GM10847 (cell line): ENCODE data around the gene C2orf15.

Experiments used
- POLR2A ChIP-seq: IDR thresholded peaks from 2 replicates; pipeline ENCODE4 v1.6.1; 2011; ENCODE audit not compliant: insufficient read length; ENCODE audit errors: extremely low read depth

C2orf15 gene

DNA sequence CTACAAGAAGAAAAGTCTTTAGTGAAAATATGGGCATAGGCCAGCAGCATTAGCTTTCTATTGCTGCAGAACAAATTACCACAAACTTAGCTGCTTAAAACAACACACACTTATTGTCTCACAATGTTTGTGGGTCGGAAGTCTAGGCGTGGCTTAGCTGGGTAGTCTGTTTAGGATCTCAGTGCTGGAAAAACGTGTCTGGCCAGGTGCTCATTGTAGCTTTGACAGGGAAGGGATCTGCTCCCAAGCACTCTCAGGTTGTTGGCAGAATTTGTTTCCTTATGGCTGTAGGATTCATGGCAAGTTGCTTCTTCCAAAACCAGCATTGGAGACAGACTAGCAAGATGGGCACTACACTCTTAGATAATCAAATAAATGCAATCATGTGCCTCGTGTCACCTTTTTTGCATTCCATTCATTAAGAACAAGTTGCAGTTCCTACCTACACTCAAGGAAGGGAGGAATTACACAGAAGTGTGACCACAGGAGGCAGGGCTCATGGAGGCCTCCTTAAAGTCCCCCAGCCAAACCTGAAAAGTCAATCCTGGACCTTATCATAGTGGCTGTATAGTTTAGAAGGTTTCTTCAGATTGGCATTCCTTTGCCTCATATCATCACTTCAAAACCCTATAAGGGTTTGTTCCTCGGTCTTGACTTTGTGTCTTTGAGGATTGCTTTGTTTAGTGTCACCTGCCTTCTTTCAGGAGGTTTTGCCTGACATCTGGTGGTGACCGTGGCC lies 56.8 kb downstream of the C2orf15 start:
- no peak for TF ChIP-seq POLR2A

DNA sequence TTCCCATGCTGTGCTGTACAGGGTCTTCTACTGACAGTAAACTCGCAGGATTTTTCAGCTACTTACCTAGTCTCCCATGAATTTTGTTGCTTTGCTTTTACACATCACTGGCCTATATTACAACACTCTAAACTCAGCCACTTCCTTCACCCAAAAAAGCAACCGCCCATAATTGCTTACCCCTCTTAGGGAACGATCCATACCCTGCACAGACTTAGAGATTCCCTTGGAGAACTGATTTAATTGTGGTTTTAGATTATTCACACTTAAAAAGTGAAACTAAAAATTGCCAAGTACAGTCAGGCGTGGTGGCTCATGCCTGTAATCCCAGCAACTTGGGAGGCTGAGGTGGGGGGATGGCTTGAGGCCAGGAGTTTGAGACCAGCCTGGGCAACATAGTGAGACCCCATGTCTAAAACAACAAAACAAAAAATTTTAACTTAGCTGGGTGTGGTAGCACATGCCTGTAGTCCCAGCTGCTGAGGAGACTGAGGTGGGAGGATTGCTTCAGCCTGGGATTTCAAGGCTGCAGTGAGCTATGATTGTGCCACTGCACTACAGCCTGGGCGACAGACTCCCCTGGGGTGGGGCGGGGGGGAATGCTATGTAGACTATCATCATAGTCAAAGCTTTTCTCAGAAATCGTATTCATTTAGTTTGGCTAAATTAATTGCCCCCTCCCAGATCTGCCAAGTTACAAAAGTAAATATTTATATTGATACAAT lies 58.7 kb downstream of the C2orf15 start:
- TF ChIP-seq POLR2A = no peak
